C1 segment of cervical spinal cord (tissue), 14 donors: ENCODE data around the gene RUNX1.

Experiments used
- DNase-seq, 14 donors: peaks; one replicate each; lab custom pipeline; 2025; lab: John Stamatoyannopoulos, UW

Gene RUNX1

DNA sequence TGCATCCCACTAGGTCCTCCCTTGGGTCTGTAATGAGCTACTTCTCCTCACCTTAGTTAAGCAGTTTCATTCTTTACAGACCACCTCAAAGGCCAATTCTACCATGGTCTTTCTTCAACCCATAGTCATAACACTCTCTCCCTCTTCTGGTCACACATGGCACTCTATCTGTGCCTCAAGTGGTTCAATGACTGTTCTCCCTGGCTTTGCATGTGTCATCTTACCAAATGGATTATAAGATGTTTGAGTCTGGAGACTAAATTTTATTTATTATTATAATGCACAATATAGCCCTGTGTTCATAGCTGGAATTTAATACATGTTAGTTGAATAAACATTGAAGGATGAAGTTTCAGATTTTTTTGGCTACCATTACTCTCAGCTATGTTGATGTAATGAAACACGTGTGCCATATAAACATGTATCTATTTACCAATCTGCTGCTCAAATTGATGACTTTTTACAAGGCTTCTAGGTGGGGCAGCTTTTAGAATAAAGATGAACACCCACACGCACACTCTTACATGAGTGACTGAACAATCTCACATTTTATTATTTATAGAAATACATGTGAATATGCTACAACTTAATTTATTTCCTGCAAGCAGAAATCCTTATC lies 102.1 kb downstream of the RUNX1 start:
- no peak for DNase-seq

GRCh38 chr21:34946385-34946840 lies 102.7 kb downstream of the RUNX1 start:
- no peak for DNase-seq

DNA sequence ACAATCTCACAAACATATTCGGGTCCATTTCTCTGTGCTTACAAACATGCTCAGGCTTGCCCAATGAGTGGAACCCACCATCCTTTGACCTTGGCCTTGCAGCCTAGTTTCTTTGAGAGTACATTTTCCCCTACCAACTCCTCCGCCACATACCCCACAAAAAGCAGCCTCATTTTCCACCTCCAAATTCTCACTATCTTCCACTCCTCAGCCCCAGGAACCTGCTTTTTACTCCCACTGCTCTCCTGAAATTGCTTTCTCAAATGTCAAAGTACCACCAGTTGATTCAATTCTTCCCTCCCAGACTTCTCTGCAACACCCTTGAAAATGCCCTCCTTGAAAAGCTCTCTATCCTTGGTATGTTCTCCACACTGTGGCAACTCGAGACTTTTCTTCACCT lies 103.8 kb downstream of the RUNX1 start:
- DNase-seq: no peak

GRCh38 chr21:34944015-34944755 lies 104.9 kb downstream of the RUNX1 start:
- DNase-seq: no peak

GRCh38 chr21:34942911-34943310 lies 106.2 kb downstream of the RUNX1 start:
- no peak for DNase-seq

GRCh38 chr21:34941162-34941561 lies 107.9 kb downstream of the RUNX1 start:
- no peak for DNase-seq

DNA sequence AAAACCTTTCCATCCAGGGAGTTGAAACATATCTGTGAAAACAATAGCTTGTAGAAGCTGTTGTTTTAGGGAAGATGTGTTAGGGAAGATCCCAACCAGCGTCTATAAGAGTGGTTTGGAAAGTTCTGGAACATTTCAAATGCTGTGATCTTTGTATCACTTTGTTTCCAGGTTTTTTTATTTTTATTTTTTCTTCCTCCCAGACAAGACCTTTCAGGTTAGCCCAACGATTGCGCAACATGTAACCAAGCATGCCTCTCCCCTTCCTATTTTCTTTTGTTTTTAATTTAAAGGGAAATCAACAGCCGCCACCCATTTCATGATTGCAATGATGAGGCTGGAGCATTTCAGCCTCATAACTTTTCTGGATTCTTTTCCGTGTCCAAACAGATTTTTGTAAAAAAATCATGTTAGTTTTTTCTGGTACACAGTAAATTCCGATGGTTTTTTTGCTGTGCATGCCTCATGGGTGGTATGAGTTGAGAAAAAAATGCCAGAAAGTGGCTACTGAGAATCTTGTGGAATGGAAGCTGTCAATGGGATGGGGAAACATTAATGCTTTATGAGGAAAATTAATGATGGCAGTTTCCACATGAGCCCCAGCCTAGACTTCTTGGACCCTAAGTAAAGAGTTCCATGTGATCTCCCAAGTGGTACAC lies 109.3 kb downstream of the RUNX1 start:
- no peak for DNase-seq

DNA sequence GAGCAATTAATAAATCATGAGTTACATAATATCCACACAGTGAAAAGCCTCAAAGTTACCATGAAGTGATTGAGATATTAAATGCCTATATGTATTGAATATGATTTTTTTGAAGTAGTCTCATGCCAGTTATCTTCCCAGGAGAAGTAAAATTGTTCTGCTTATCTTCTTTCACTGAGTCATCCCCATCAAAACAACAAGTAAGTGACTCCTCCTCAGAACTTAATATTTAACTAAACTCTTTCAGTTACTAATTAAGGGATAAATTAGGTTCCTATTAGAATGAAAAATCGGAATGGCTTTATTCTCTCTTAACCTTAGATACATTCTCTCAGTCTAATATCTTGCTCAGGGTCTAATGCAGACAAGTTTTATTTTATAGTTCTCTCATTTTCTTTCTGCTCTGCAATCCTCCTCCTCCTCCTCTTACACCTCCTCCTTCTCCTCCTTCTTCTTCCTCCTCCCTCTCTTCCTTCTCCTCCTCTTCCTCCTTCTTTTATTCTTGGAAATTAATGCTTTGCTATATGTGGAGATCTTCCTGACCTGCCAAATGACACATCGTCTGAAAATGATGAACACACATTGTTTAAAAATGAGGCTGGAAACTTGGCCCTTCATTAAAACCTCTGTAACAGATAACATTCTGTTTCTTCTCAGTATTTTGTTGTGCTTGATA lies 110.9 kb downstream of the RUNX1 start:
- DNase-seq: no peak

GRCh38 chr21:34936883-34937563 lies 112.1 kb downstream of the RUNX1 start:
- no peak for DNase-seq

- DNase-seq: no peak
Observed at GRCh38 chr21:34936371-34936789, 112.7 kb downstream of the RUNX1 start.

DNA sequence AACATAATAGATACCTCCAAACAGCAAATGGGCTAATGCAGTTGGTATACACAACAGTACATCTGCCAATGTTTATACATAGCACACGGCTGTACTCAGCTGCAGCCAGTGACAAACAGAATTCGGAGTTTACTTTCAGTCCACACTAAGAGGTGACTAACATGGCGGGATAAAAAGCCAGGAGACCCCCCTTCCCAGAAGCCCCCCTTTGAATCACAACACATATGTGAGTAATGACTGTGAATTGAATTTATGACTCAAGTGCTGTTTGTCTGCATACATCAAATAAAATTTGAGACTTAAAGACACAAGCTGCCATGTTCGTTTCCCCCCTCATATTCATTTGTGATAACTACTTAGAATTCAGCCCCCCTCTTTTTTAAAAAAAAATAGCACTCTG lies 113.2 kb downstream of the RUNX1 start:
- no peak for DNase-seq

GRCh38 chr21:34935452-34935851 lies 113.7 kb downstream of the RUNX1 start:
- no peak for DNase-seq

DNA sequence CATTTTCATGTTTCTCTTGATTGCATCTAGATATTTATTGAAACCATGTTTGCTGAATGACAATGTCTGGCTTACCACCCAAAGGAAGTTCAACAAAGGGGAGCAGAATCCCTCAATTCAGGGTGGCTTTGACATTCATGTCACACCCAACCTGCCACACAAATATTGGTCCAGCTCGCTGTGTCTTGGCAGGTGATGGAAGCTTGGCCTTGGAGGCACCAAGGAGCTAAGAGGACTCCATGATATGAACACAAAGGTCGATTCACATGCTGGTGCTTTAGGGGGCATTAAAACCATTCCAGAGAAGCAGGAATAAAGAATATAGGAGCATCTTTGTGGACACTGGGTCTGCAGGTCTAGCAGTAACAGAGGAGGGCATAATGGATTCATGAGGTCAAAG lies 114.8 kb downstream of the RUNX1 start:
- DNase-seq: no peak

- DNase-seq: no peak
Observed at GRCh38 chr21:34933609-34934335, 115.3 kb downstream of the RUNX1 start.

GRCh38 chr21:34932233-34932632 lies 116.9 kb downstream of the RUNX1 start:
- no peak for DNase-seq

- no peak for DNase-seq
Observed at GRCh38 chr21:34930971-34931370, 118.1 kb downstream of the RUNX1 start.

GRCh38 chr21:34928637-34929036 lies 120.5 kb downstream of the RUNX1 start:
- DNase-seq: no peak

- DNase-seq: no peak
Observed at GRCh38 chr21:34927992-34928391, 121.1 kb downstream of the RUNX1 start.

DNA sequence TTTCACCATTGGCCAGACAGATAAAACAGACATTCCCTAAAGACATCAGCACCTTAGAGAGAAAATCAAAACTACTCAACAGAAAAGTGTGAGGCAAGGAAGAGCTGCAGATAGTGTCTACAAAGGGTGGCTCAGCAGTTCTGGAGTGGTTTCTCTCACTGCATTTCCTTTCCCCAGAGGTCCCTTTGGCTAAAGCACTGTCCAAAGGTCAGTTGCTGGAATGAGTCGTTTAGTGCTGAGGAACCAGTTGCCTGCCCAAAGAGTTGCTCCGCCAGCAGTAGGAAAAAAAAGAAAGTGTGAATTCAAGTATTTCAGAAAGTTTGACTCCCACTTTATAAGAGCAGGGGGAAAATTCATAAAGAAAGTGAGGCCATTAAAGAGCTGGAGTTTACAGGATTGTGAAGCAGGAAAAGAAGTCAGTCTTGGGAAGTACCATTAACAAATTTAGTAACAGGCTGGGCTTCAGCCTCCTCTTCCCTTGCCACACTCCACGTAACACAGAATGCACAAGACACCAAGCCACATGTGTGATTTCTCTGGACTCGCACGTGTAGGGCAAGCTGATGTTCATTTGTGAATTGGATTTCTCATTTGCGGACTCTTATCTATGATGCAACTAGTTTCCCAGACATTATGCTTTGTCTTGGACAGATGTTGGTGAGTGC lies 122.2 kb downstream of the RUNX1 start:
- no peak for DNase-seq

DNA sequence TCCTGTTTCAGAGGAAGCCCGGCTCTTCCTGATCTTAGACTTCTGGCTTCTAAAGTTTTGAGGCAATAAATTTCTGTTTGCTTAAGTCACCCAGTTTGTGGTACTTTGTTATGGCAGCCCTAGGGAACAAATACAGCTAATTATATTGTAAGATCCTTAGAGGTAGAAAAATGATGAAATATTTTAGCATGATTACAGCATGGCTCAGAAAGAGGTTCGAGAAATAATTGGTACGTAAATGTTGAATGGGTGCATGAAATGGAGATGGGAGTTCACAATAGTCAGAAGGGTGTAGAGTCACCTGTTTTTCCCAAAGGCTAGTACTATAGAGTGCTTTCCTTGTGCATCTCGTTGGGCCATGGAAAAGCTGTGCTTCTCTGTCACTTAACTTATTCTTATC lies 123.5 kb downstream of the RUNX1 start:
- DNase-seq: no peak
